ENCODE data around the gene MED27. TPM values are rescaled to one million over a fixed set of nuclear protein-coding genes. Genes with fewer than 3 reads are reported as not detected.

MED27 gene
- total RNA-seq, 4 donors from 2014 or later = 4.1 to 6.3 (median 5.7) TPM

- Histone ChIP-seq H3K9me3 (no peaks in the 10 kb centered on the region), H3K4me3 (no peak overlapping the region), H3K36me3 (no peaks in the 10 kb centered on the region), H3K27me3 (no peaks in the 10 kb centered on the region), H3K4me1 (peaks cover 0 to 10% (median 0%) of the 10 kb centered on the region in 4 donors), H3K27ac (no peak overlapping the region)
- TF ChIP-seq POLR2A (IDR thresholded peaks at IDR 0.05) (no peak), CTCF (IDR thresholded peaks at IDR 0.05) (no peak)
- DNase-seq = no peak
Measured at GRCh38 chr9:132018957-132019405, 60.7 kb downstream of the MED27 start.

GRCh38 chr9:132016456-132016855 lies 63.2 kb downstream of the MED27 start:
- no peak for TF ChIP-seq POLR2A (IDR thresholded peaks at IDR 0.05)
- Histone ChIP-seq H3K27ac (no peak overlapping the region), H3K4me3 (no peak overlapping the region), H3K4me1 (peaks cover 0 to 10% (median 0%) of the 10 kb centered on the region in 4 donors), H3K9me3 (no peaks in the 10 kb centered on the region), H3K36me3 (peaks cover 0 to 5% (median 0%) of the 10 kb centered on the region in 3 donors), H3K27me3 (no peaks in the 10 kb centered on the region)
- DNase-seq = no peak

GRCh38 chr9:132015866-132016265 lies 63.8 kb downstream of the MED27 start:
- TF ChIP-seq POLR2A (IDR thresholded peaks at IDR 0.05) (no peak), CTCF (IDR thresholded peaks at IDR 0.05) (no peak)
- Histone ChIP-seq H3K4me1 (peaks cover 0 to 10% (median 0%) of the 10 kb centered on the region in 4 donors), H3K27ac (no peak overlapping the region), H3K27me3 (no peaks in the 10 kb centered on the region), H3K36me3 (peaks cover 0 to 5% (median 0%) of the 10 kb centered on the region in 3 donors), H3K4me3 (no peak overlapping the region), H3K9me3 (no peaks in the 10 kb centered on the region)
- no peak for DNase-seq

GRCh38 chr9:132014218-132014805 lies 65.4 kb downstream of the MED27 start:
- no peak overlapping the region for H3K27ac ChIP-seq
- peaks cover 0 to 5% (median 0%) of the 10 kb centered on the region in 3 donors for H3K36me3 ChIP-seq
- peaks cover 0 to 10% (median 0%) of the 10 kb centered on the region in 4 donors for H3K4me1 ChIP-seq
- H3K27me3 ChIP-seq = no peaks in the 10 kb centered on the region
- no peak overlapping the region for H3K4me3 ChIP-seq
- TF ChIP-seq POLR2A (IDR thresholded peaks at IDR 0.05) = no peak
- no peak for TF ChIP-seq CTCF (IDR thresholded peaks at IDR 0.05)
- H3K9me3 ChIP-seq = no peaks in the 10 kb centered on the region
- DNase-seq = no peak

- TF ChIP-seq POLR2A (IDR thresholded peaks at IDR 0.05) (no peak), CTCF (IDR thresholded peaks at IDR 0.05) (no peak)
- peaks cover 0 to 5% (median 0%) of the 10 kb centered on the region in 3 donors for H3K36me3 ChIP-seq
- peaks cover 0 to 10% (median 0%) of the 10 kb centered on the region in 4 donors for H3K4me1 ChIP-seq
- no peak overlapping the region for H3K4me3 ChIP-seq
- DNase-seq = no peak
- no peaks in the 10 kb centered on the region for H3K27me3 ChIP-seq
- H3K27ac ChIP-seq = no peak overlapping the region
- H3K9me3 ChIP-seq = no peaks in the 10 kb centered on the region
Measured at GRCh38 chr9:132012704-132013357, 66.8 kb downstream of the MED27 start.

- Histone ChIP-seq H3K4me3 (no peak overlapping the region), H3K27me3 (no peaks in the 10 kb centered on the region), H3K4me1 (peaks cover 0 to 5% (median 0%) of the 10 kb centered on the region in 4 donors), H3K27ac (no peak overlapping the region), H3K36me3 (peaks cover 0 to 5% (median 0%) of the 10 kb centered on the region in 3 donors), H3K9me3 (no peaks in the 10 kb centered on the region)
- TF ChIP-seq POLR2A (IDR thresholded peaks at IDR 0.05) = no peak
- no peak for TF ChIP-seq CTCF (IDR thresholded peaks at IDR 0.05)
- DNase-seq = no peak
Measured at GRCh38 chr9:132011896-132012295, 67.8 kb downstream of the MED27 start.
